NCI-H524 treated with DMSO at 0.1 percent for 48 hours (cell line): ENCODE measurements around the gene APBB2.

Source experiments
- DNase-seq: peaks from one replicate; lab custom pipeline; 2025; lab: John Stamatoyannopoulos, UW

Gene APBB2

GRCh38 chr4:41189666-41190065 lies 24.7 kb downstream of the APBB2 start:
- no peak for DNase-seq

GRCh38 chr4:41189076-41189475 lies 25.3 kb downstream of the APBB2 start:
- no peak for DNase-seq

- no peak for DNase-seq
These were observed 28.4 kb downstream of the APBB2 start for GRCh38 chr4:41185614-41186592.

- DNase-seq, result no peak
These were observed 30.3 kb downstream of the APBB2 start for GRCh38 chr4:41184009-41184408.

GRCh38 chr4:41183021-41183553 lies 31.3 kb downstream of the APBB2 start:
- DNase-seq, result no peak

GRCh38 chr4:41181037-41181436 lies 33.3 kb downstream of the APBB2 start:
- DNase-seq, result no peak

- DNase-seq, result no peak
These were observed 34.7 kb downstream of the APBB2 start for GRCh38 chr4:41179498-41180195.

GRCh38 chr4:41178372-41179370 lies 35.7 kb downstream of the APBB2 start:
- DNase-seq, result no peak

- DNase-seq, result no peak
These were observed 37.3 kb downstream of the APBB2 start for GRCh38 chr4:41177016-41177415.

- no peak for DNase-seq
These were observed 38.0 kb downstream of the APBB2 start for GRCh38 chr4:41176340-41176739.

GRCh38 chr4:41175794-41176193 lies 38.5 kb downstream of the APBB2 start:
- no peak for DNase-seq

- no peak for DNase-seq
These were observed 39.9 kb downstream of the APBB2 start for GRCh38 chr4:41174444-41174843.

GRCh38 chr4:41172786-41173185 lies 41.6 kb downstream of the APBB2 start:
- no peak for DNase-seq

GRCh38 chr4:41169256-41169800 lies 45.0 kb downstream of the APBB2 start:
- no peak for DNase-seq

GRCh38 chr4:41167191-41167590 lies 47.2 kb downstream of the APBB2 start:
- no peak for DNase-seq

GRCh38 chr4:41164405-41164804 lies 49.9 kb downstream of the APBB2 start:
- no peak for DNase-seq

GRCh38 chr4:41161355-41161754 lies 53.0 kb downstream of the APBB2 start:
- no peak for DNase-seq

- DNase-seq, result no peak
These were observed 53.5 kb downstream of the APBB2 start for GRCh38 chr4:41160856-41161255.

- no peak for DNase-seq
These were observed 54.1 kb downstream of the APBB2 start for GRCh38 chr4:41160012-41160789.

GRCh38 chr4:41158756-41159155 lies 55.6 kb downstream of the APBB2 start:
- no peak for DNase-seq

GRCh38 chr4:41158274-41158673 lies 56.1 kb downstream of the APBB2 start:
- DNase-seq, result no peak
